ENCODE measurements around the gene MARCHF9. TPM values are rescaled to one million over a fixed set of nuclear protein-coding genes. Genes with fewer than 3 reads are reported as not detected.

Gene MARCHF9
- total RNA-seq, 4 donors from 2014 or later, result 3.4 to 11.1 (median 7.9) TPM

- 100% methylated on average over 1 of the region's 6 CpGs; no CpG with 5 or more reads in 1 of the 2 donors for WGBS, 2 donors (ENCODE audit: low coverage in 1 of 2)
- Histone ChIP-seq H3K4me3 (no peak overlapping the region), H3K4me1 (peaks cover 4 to 37% (median 30%) of the 10 kb centered on the region in 3 donors), H3K36me3 (no peaks in the 10 kb centered on the region), H3K27ac (no peak overlapping the region), H3K9me3 (no peaks in the 10 kb centered on the region), H3K27me3 (peaks cover 94% of the 10 kb centered on the region)
- TF ChIP-seq POLR2AphosphoS5 (IDR thresholded peaks at IDR 0.05) (no peak), CTCF (IDR thresholded peaks at IDR 0.05) (no peak), POLR2A (IDR thresholded peaks at IDR 0.05) (no peak)
- no peak for ATAC-seq
These were observed 21.0 kb upstream of the MARCHF9 start for GRCh38 chr12:57733928-57734327.

DNA sequence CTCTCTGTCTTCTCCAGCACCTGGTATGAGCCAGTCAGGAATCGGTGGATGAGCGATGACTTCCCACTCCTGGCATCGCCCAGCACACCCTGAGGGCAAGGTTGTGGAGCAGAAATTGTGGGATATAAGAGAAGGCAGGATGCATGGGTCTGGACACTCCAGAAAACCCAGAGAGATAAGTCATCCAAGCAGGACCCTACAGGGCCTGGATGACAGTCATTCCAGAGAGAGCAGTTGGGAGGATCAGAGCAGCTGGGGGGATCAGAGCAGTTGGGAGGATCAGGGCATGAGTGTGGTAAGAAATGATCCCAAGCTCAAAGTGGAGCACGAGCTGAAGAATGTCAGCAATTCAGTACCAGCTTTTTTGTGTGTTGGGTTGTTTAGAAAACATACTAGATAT lies 20.3 kb upstream of the MARCHF9 start:
- TF ChIP-seq EP300 (IDR thresholded peaks at IDR 0.05) (no peak), POLR2AphosphoS5 (IDR thresholded peaks at IDR 0.05) (no peak), CTCF (IDR thresholded peaks at IDR 0.05) (no peak), POLR2A (IDR thresholded peaks at IDR 0.05) (no peak)

GRCh38 chr12:57735198-57735855 lies 19.6 kb upstream of the MARCHF9 start:
- Histone ChIP-seq H3K9me3 (no peaks in the 10 kb centered on the region), H3K36me3 (no peaks in the 10 kb centered on the region), H3K4me3 (peak overlapping the region in 1 of 2 donors; percentile 26), H3K27me3 (peaks cover 98% of the 10 kb centered on the region), H3K27ac (no peak overlapping the region), H3K4me1 (peaks cover 4 to 39% (median 31%) of the 10 kb centered on the region in 3 donors)
- 28 to 39% methylated on average over 3 to 6 of the region's 8 CpGs for WGBS, 2 donors (ENCODE audit: low coverage in 1 of 2)
- no peak for ATAC-seq
- TF ChIP-seq POLR2A (IDR thresholded peaks at IDR 0.05), result no peak
- TF ChIP-seq POLR2AphosphoS5 (IDR thresholded peaks at IDR 0.05), result no peak
- no peak for TF ChIP-seq CTCF (IDR thresholded peaks at IDR 0.05)
- TF ChIP-seq EP300 (IDR thresholded peaks at IDR 0.05), result no peak

More for the DNA sequence above, 20.3 kb upstream of the MARCHF9 start:
- ATAC-seq, result no peak
- H3K27me3 ChIP-seq, result peaks cover 98% of the 10 kb centered on the region
- 43 to 89% methylated on average over 1 to 3 of the region's 4 CpGs for WGBS, 2 donors (ENCODE audit: low coverage in 1 of 2)
- H3K4me3 ChIP-seq, result no peak overlapping the region
- no peaks in the 10 kb centered on the region for H3K9me3 ChIP-seq
- H3K27ac ChIP-seq, result no peak overlapping the region
- no peaks in the 10 kb centered on the region for H3K36me3 ChIP-seq
- H3K4me1 ChIP-seq, result peaks cover 4 to 39% (median 31%) of the 10 kb centered on the region in 3 donors

- Histone ChIP-seq H3K4me3 (peak overlapping the region in 1 of 2 donors; percentile 26), H3K9me3 (no peaks in the 10 kb centered on the region), H3K27me3 (peaks cover 98% of the 10 kb centered on the region), H3K27ac (no peak overlapping the region), H3K4me1 (peaks cover 4 to 39% (median 31%) of the 10 kb centered on the region in 3 donors), H3K36me3 (no peaks in the 10 kb centered on the region)
- WGBS, 2 donors (ENCODE audit: low coverage in 1 of 2), result 15 to 27% methylated on average over 6 to 12 of the region's 49 CpGs
- TF ChIP-seq CTCF (IDR thresholded peaks at IDR 0.05) (peak in 2 of 4 experiments; percentile 10 to 20), POLR2A (IDR thresholded peaks at IDR 0.05) (no peak)
- no peak for ATAC-seq
These were observed 18.8 kb upstream of the MARCHF9 start for GRCh38 chr12:57735952-57736740.
